Effector memory CD4-positive, alpha-beta T cell (primary cell): ENCODE data around the gene KATNBL1.

ENCODE experiments used
- DNase-seq, 3 donors: peaks; one replicate each; pipeline ENCODE4 v3.0.0-alpha.2; 2020
- H3K27ac ChIP-seq: 2 replicates; pipeline ENCODE4 v1.7.0; 2013; ENCODE audit warnings: mild to moderate bottlenecking, low read length, moderate library complexity; ENCODE audit not compliant: insufficient read depth, poor library complexity, severe bottlenecking
- H3K27me3 ChIP-seq: replicated peaks from 2 replicates; pipeline ENCODE4 v1.7.0; 2013; ENCODE audit warnings: mild to moderate bottlenecking, low read length; ENCODE audit not compliant: insufficient read depth, control insufficient read depth, poor library complexity, severe bottlenecking
- H3K36me3 ChIP-seq: 2 replicates; pipeline ENCODE4 v1.7.0; 2013; ENCODE audit warnings: mild to moderate bottlenecking, low read length, moderate library complexity; ENCODE audit not compliant: control insufficient read depth, insufficient read depth
- H3K4me1 ChIP-seq: 2 replicates; pipeline ENCODE4 v1.7.0; 2013; ENCODE audit warnings: low read length, mild to moderate bottlenecking; ENCODE audit not compliant: control insufficient read depth, insufficient read depth, poor library complexity, severe bottlenecking
- H3K4me3 ChIP-seq: 2 replicates; pipeline ENCODE4 v1.7.0; 2013; ENCODE audit warnings: low read length, low read depth, mild to moderate bottlenecking; ENCODE audit not compliant: insufficient read depth, poor library complexity, severe bottlenecking
- H3K9me3 ChIP-seq: 2 replicates; pipeline ENCODE4 v1.7.0; 2013; ENCODE audit warnings: mild to moderate bottlenecking, low read length, moderate library complexity; ENCODE audit not compliant: control insufficient read depth

Gene KATNBL1

GRCh38 chr15:34240537-34240936, 30.6 kb upstream of the KATNBL1 start:
- Histone ChIP-seq H3K4me1 (no peaks in the 10 kb centered on the region), H3K27me3 (no peaks in the 10 kb centered on the region), H3K9me3 (no peaks in the 10 kb centered on the region), H3K27ac (no peak overlapping the region), H3K4me3 (no peak overlapping the region), H3K36me3 (peaks cover 36% of the 10 kb centered on the region)
- no peak for DNase-seq

GRCh38 chr15:34239151-34239808, 29.4 kb upstream of the KATNBL1 start:
- H3K4me3 ChIP-seq = no peak overlapping the region

GRCh38 chr15:34233614-34234013, 23.7 kb upstream of the KATNBL1 start:
- no peak overlapping the region for H3K4me3 ChIP-seq
- no peaks in the 10 kb centered on the region for H3K4me1 ChIP-seq
- no peaks in the 10 kb centered on the region for H3K9me3 ChIP-seq
- no peaks in the 10 kb centered on the region for H3K27me3 ChIP-seq
- peaks cover 62% of the 10 kb centered on the region for H3K36me3 ChIP-seq
- no peak overlapping the region for H3K27ac ChIP-seq
- no peak for DNase-seq

More at GRCh38 chr15:34239151-34239808, 29.4 kb upstream of the KATNBL1 start:
- DNase-seq = no peak
- no peaks in the 10 kb centered on the region for H3K27me3 ChIP-seq
- no peaks in the 10 kb centered on the region for H3K4me1 ChIP-seq
- H3K27ac ChIP-seq = no peak overlapping the region
- peaks cover 42% of the 10 kb centered on the region for H3K36me3 ChIP-seq
- H3K9me3 ChIP-seq = no peaks in the 10 kb centered on the region

- Histone ChIP-seq H3K9me3 (no peaks in the 10 kb centered on the region), H3K27ac (peak overlapping the region; percentile 72), H3K4me3 (peak overlapping the region; percentile 59), H3K27me3 (no peaks in the 10 kb centered on the region), H3K4me1 (peaks cover 11% of the 10 kb centered on the region), H3K36me3 (peaks cover 8% of the 10 kb centered on the region)
- no peak for DNase-seq
Measured at GRCh38 chr15:34223904-34224596, 14.2 kb upstream of the KATNBL1 start.

GRCh38 chr15:34217587-34218225, 7.8 kb upstream of the KATNBL1 start:
- no peak for DNase-seq
- H3K27me3 ChIP-seq = no peaks in the 10 kb centered on the region
- no peaks in the 10 kb centered on the region for H3K4me1 ChIP-seq
- no peaks in the 10 kb centered on the region for H3K9me3 ChIP-seq
- no peak overlapping the region for H3K4me3 ChIP-seq
- H3K27ac ChIP-seq = no peak overlapping the region
- no peaks in the 10 kb centered on the region for H3K36me3 ChIP-seq

GRCh38 chr15:34216527-34217270, 6.8 kb upstream of the KATNBL1 start:
- no peaks in the 10 kb centered on the region for H3K27me3 ChIP-seq
- H3K9me3 ChIP-seq = no peaks in the 10 kb centered on the region
- H3K4me3 ChIP-seq = no peak overlapping the region
- no peaks in the 10 kb centered on the region for H3K4me1 ChIP-seq
- H3K36me3 ChIP-seq = no peaks in the 10 kb centered on the region
- no peak overlapping the region for H3K27ac ChIP-seq
- no peak for DNase-seq

GRCh38 chr15:34214135-34214534, 4.2 kb upstream of the KATNBL1 start:
- H3K36me3 ChIP-seq = no peaks in the 10 kb centered on the region
- H3K4me1 ChIP-seq = no peaks in the 10 kb centered on the region
- H3K4me3 ChIP-seq = no peak overlapping the region
- DNase-seq = no peak
- no peaks in the 10 kb centered on the region for H3K27me3 ChIP-seq
- no peak overlapping the region for H3K27ac ChIP-seq
- H3K9me3 ChIP-seq = no peaks in the 10 kb centered on the region

GRCh38 chr15:34213690-34214089, 3.8 kb upstream of the KATNBL1 start:
- Histone ChIP-seq H3K27me3 (no peaks in the 10 kb centered on the region), H3K4me1 (no peaks in the 10 kb centered on the region), H3K36me3 (no peaks in the 10 kb centered on the region), H3K9me3 (no peaks in the 10 kb centered on the region), H3K4me3 (no peak overlapping the region), H3K27ac (no peak overlapping the region)
- no peak for DNase-seq

GRCh38 chr15:34206011-34206410, 3.9 kb downstream of the KATNBL1 start:
- DNase-seq = no peak
- no peak overlapping the region for H3K27ac ChIP-seq
- H3K9me3 ChIP-seq = no peaks in the 10 kb centered on the region
- H3K4me3 ChIP-seq = no peak overlapping the region
- H3K27me3 ChIP-seq = no peaks in the 10 kb centered on the region
- no peaks in the 10 kb centered on the region for H3K4me1 ChIP-seq
- H3K36me3 ChIP-seq = no peaks in the 10 kb centered on the region
